Erythroblast (primary cell): Measurements from ENCODE around the gene FAM167B.

ENCODE experiments used
- GATA1 ChIP-seq: IDR thresholded peaks from 2 replicates; pipeline ENCODE4 v1.6.1; 2011; ENCODE audit warnings: low read depth, mild to moderate bottlenecking, control low read depth, low read length, moderate library complexity
- POLR2A ChIP-seq: IDR thresholded peaks from 2 replicates; pipeline ENCODE4 v1.6.1; 2011; ENCODE audit warnings: mild to moderate bottlenecking, low read length

DNA sequence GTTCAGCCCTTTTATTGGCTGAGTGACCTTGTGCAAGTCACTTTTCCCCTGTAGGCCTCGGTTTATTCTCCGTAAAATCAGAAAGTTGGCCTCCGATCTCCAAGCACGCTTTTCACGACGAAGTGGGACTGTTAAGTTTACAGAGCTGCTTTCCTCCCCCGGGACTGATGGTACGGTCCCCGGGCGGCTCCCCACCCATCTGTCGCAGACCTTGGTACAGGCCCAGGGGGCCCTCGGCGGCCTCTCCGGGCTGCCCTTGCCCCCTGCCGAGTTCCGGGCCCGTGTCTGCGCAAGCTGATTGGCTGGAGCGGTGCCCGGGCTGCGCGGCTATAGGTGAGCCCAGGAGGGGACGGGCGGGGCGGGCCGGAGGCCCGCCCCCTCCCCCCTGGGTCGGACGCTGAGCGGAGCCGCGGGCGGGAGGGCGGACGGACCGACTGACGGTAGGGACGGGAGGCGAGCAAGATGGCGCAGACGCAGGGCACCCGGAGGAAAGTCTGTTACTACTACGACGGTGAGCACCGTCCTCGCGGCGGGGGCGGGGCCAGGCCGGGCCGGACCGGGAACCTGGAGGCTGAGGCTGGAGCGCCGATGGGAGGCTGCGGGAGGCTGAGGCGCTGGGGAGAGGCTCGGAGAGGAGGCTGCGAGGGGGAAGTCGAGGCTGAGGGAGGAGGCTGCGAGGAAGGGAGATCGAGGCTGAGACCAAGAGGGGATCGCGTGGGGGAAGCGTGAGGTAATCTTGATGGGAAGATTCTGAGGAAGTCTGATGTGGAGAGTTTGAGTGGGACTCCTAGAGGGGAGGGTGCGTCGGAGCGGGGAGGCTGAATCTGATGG is 44.9 kb downstream of the FAM167B start, which contains the start of gene HDAC1:
- TF ChIP-seq POLR2A, result peak; percentile 51
- TF ChIP-seq GATA1, result no peak
